ENCODE measurements around the gene WDR13. TPM values are rescaled to one million over a fixed set of nuclear protein-coding genes. Genes with fewer than 3 reads are reported as not detected.

WDR13 gene
- total RNA-seq, 2 experiments from 2014 or later: 31.6 to 38.6 TPM

DNA sequence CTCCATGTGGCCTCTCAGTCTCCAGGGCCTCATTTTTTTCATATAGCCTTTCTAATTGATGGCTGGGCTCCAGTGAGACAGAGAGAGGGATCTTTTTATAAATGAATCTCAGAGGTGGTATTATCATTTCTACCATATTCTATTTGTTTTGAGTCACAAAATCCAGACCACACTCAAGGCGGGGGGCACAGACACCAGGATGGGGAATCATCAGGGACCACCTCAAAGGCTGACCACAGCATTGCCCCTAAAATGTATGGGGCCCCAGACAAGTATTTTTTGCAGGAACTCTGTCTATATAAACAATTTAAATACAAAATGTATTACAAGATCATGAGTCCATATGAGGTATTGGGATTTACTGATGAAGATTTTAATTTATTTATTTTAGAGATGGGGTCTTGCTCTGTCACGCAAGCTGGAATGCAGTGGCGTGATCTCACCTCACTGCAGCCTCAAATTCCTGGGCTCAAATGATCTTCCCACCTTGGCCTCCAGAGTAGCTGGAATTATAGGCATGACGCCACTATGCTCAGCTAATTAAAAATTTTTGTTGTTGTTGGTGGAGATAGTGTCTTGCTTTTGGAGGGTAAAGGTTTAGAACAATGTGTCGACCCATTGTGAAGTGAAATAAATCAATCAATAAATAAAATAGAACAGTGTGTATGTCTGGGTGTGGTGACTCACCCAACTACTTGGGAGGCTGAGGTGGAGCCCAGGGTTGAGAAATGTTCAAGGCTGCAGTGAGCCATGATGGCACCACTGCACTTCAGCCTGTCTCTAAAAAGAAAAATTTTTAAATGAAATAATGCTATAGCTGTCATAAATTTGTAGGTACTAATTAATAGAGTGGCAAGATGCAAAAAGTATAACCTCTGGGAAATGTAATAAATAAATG is 29.4 kb downstream of the WDR13 start:
- ATAC-seq (no peak), DNase-seq (no peak)
- H3K27ac Mint-ChIP-seq: no peak overlapping the region
- POLR2A ChIA-PET: no interaction called here
- no peaks in the 10 kb centered on the region for H3K36me3 Mint-ChIP-seq (ENCODE audit: low read depth)
- H3K27me3 Mint-ChIP-seq: no peaks in the 10 kb centered on the region
- CTCF ChIA-PET: interaction anchor here (1.0 kb wide), 1 partner anchor 21 kb away, joined by 3 read pairs; no protein-coding TSS in a partner anchor
- peaks cover 5% of the 10 kb centered on the region for H3K4me1 Mint-ChIP-seq (ENCODE audit: low read depth)
- TF ChIP-seq, protein P1, sequence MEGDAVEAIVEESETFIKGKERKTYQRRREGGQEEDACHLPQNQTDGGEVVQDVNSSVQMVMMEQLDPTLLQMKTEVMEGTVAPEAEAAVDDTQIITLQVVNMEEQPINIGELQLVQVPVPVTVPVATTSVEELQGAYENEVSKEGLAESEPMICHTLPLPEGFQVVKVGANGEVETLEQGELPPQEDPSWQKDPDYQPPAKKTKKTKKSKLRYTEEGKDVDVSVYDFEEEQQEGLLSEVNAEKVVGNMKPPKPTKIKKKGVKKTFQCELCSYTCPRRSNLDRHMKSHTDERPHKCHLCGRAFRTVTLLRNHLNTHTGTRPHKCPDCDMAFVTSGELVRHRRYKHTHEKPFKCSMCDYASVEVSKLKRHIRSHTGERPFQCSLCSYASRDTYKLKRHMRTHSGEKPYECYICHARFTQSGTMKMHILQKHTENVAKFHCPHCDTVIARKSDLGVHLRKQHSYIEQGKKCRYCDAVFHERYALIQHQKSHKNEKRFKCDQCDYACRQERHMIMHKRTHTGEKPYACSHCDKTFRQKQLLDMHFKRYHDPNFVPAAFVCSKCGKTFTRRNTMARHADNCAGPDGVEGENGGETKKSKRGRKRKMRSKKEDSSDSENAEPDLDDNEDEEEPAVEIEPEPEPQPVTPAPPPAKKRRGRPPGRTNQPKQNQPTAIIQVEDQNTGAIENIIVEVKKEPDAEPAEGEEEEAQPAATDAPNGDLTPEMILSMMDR (IDR thresholded peaks at IDR 0.05): no peak
- H3K4me3 Mint-ChIP-seq: no peak overlapping the region
- no peaks in the 10 kb centered on the region for H3K9me3 Mint-ChIP-seq
- intact Hi-C loops (cut with micrococcal nuclease): no loop called here

DNA sequence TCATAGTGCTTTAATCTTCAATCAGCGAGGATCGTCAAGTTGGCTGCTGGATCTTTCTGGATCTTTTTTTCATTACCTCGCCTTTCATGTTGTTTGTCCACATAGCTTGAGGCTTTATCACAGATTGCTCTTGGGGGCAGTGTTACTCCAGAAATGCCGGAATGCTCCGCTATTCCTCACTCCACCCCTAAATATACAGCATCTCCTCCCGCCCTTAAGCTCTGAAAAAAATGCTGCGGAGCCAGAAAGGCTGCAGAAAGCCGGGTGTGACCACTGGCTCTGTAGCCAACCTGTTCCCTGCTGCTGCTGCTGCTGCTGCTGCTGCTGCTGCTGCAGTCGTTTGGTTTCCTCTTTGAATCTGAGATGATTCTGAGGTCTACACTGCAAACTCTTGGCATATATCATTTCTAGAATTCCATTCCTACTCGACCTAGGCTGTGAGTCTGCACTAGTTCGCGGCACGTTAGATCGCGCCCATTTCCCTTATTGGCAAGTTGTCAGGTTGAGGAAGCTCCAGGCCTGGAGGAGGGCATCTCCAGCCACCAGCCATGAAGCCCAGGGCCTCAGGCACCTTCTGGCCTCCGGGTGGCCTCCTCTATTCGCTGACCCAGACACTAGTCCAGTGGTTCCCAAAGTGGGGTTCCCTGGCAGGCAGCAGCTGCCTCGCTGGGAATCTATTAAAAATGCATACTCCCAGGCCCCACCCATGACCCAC is 34.2 kb downstream of the WDR13 start:
- Mint-ChIP-seq H3K36me3 (ENCODE audit: low read depth) (no peaks in the 10 kb centered on the region), H3K27me3 (no peaks in the 10 kb centered on the region), H3K4me1 (ENCODE audit: low read depth) (peaks cover 8% of the 10 kb centered on the region), H3K9me3 (no peaks in the 10 kb centered on the region), H3K4me3 (peak overlapping the region; percentile 28), H3K27ac (no peak overlapping the region)
- intact Hi-C loops (cut with micrococcal nuclease): no loop called here
- ChIA-PET CTCF (interaction anchor here (1.0 to 1.1 kb wide), 3 partner anchors 17 to 266 kb away, joined by 3 to 5 read pairs (median 3); partner anchors contain the start of genes PQBP1 and TIMM17B), POLR2A (interaction anchor here (0.7 to 1.1 kb wide), 2 partner anchors 33 to 311 kb away, joined by 3 to 4 read pairs; no protein-coding TSS in a partner anchor)
- TF ChIP-seq, protein P1 (IDR thresholded peaks at IDR 0.05): peak; percentile 33
- ATAC-seq (peak; percentile 84), DNase-seq (peak; percentile 82)

GRCh38 chrX:48632207-48632606 is 34.9 kb downstream of the WDR13 start:
- TF ChIP-seq, protein P1 (IDR thresholded peaks at IDR 0.05): no peak
- Mint-ChIP-seq H3K4me1 (ENCODE audit: low read depth) (peaks cover 11% of the 10 kb centered on the region), H3K27ac (no peak overlapping the region), H3K4me3 (no peak overlapping the region), H3K27me3 (no peaks in the 10 kb centered on the region), H3K36me3 (ENCODE audit: low read depth) (no peaks in the 10 kb centered on the region), H3K9me3 (no peaks in the 10 kb centered on the region)
- no peak for ATAC-seq
- DNase-seq: no peak
- intact Hi-C loops (cut with micrococcal nuclease): no loop called here
- ChIA-PET CTCF (interaction anchor here (1.1 kb wide), 1 partner anchor 16 kb away, joined by 5 read pairs; no protein-coding TSS in a partner anchor), POLR2A (interaction anchor here (0.7 to 1.1 kb wide), 2 partner anchors 34 to 310 kb away, joined by 3 to 4 read pairs; no protein-coding TSS in a partner anchor)

DNA sequence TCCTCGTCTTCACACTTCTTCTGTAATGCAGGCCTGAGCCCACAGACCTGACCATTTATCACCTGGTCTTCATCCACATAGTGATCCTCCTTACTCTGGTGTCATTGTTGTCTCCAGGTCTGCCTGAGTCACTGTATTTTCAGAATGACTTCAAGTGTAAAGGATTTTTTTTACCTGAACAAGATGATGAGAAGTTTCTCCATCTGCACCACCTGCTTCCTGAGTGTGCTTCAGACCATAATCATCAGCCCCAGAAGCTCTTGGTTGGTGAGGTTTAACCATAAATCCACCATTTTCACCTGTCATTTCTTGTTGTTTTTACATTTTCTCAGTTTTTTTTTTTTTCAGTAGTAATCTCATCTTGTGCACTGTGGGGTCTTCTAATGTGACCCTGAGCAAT is 39.0 kb downstream of the WDR13 start:
- Mint-ChIP-seq H3K36me3 (ENCODE audit: low read depth) (no peaks in the 10 kb centered on the region), H3K27me3 (no peaks in the 10 kb centered on the region), H3K27ac (no peak overlapping the region), H3K4me3 (no peak overlapping the region), H3K4me1 (ENCODE audit: low read depth) (peaks cover 9% of the 10 kb centered on the region), H3K9me3 (no peaks in the 10 kb centered on the region)
- intact Hi-C loops (cut with micrococcal nuclease): no loop called here
- ChIA-PET CTCF (no interaction called here), POLR2A (interaction anchor here (0.6 kb wide), 1 partner anchor 117 kb away, joined by 3 read pairs; no protein-coding TSS in a partner anchor)
- DNase-seq: no peak
- no peak for ATAC-seq
- TF ChIP-seq, protein P1 (IDR thresholded peaks at IDR 0.05): no peak
